Fibroblast of skin of right quadriceps (primary cell): ENCODE data around the gene CASTOR2.
A peak's percentile ranks its signal among the peaks of the same experiment; 100 is the strongest.
"Not testable (repeated sequence)": the region's sequence is repeated elsewhere in the genome, so short reads cannot be mapped to it uniquely, and the experiment has no call there.

Experiments
- DNase-seq: peaks from one replicate; pipeline ENCODE4 v3.0.0-alpha.2; 2013

The CASTOR2 gene

GRCh38 chr7:75055830-75056772 is 91.6 kb downstream of the CASTOR2 start:
- DNase-seq = peak; percentile 48

- DNase-seq = no peak
Observed at GRCh38 chr7:75058406-75058805, 93.9 kb downstream of the CASTOR2 start.

- DNase-seq = no peak
Observed at GRCh38 chr7:75064291-75064690, 99.8 kb downstream of the CASTOR2 start.

- no peak for DNase-seq
Observed at GRCh38 chr7:75064801-75065200, 100.3 kb downstream of the CASTOR2 start.

- DNase-seq = no peak
Observed at GRCh38 chr7:75066521-75066920, 102.0 kb downstream of the CASTOR2 start.

GRCh38 chr7:75072981-75073283 is 108.4 kb downstream of the CASTOR2 start:
- peak; percentile 32 for DNase-seq

GRCh38 chr7:75074262-75074641 is 109.7 kb downstream of the CASTOR2 start:
- DNase-seq = not testable (repeated sequence)
